ENCODE data around the gene SDK2.

DNA sequence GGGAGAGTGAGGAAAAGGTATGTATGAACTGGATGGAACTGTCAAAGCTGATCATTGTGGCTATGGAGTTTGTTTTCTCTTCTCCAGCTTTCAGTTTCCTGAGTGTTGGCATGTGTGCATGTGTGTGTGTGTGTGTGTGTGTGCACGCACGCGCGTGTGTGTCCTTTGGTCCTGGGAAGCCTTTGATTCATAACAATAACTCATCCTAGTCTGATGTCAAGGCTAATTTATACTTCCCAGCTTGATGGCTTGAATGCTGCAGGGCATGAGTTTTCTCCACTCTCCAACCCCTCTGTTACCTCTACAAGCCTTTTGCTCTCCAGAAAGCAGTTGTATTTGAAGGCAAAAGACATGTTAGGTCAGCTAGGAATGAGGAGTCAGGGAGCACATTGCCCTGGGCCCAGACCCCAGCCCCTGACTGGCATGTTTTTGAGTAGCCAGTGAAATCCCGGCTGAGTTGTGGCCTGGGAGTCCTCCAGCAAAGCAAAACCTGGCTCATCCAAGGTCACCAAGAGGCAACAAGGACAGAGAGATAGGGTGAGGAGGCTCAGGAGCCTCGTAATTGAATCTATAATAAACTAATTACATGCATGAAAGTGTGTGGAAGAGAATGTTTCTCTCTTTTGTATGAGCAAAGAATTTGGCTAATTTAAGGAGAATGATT, 323.5 kb downstream of the SDK2 start:
- TF ChIP-seq, protein P1, sequence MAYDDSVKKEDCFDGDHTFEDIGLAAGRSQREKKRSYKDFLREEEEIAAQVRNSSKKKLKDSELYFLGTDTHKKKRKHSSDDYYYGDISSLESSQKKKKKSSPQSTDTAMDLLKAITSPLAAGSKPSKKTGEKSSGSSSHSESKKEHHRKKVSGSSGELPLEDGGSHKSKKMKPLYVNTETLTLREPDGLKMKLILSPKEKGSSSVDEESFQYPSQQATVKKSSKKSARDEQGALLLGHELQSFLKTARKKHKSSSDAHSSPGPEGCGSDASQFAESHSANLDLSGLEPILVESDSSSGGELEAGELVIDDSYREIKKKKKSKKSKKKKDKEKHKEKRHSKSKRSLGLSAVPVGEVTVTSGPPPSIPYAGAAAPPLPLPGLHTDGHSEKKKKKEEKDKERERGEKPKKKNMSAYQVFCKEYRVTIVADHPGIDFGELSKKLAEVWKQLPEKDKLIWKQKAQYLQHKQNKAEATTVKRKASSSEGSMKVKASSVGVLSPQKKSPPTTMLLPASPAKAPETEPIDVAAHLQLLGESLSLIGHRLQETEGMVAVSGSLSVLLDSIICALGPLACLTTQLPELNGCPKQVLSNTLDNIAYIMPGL (CRISPR knock-in tag; IDR thresholded peaks at IDR 0.05; ENCODE audit: borderline replicate concordance) = no peak
- no peak for TF ChIP-seq POLR2A (IDR thresholded peaks at IDR 0.05; ENCODE audit: low read length)
- no peak for TF ChIP-seq RAD21 (conservative IDR thresholded peaks at IDR 0.05 in 1 of 2, IDR thresholded peaks at IDR 0.05 in 1 of 2)
- TF ChIP-seq NR3C1 (IDR thresholded peaks at IDR 0.05) = no peak
- no peak for TF ChIP-seq ZFP36 (IDR thresholded peaks at IDR 0.05; ENCODE audit: borderline replicate concordance, partially characterized antibody)
- TF ChIP-seq MYC (IDR thresholded peaks at IDR 0.05; ENCODE audit: borderline replicate concordance, low read length) = no peak
- TF ChIP-seq, protein P2, sequence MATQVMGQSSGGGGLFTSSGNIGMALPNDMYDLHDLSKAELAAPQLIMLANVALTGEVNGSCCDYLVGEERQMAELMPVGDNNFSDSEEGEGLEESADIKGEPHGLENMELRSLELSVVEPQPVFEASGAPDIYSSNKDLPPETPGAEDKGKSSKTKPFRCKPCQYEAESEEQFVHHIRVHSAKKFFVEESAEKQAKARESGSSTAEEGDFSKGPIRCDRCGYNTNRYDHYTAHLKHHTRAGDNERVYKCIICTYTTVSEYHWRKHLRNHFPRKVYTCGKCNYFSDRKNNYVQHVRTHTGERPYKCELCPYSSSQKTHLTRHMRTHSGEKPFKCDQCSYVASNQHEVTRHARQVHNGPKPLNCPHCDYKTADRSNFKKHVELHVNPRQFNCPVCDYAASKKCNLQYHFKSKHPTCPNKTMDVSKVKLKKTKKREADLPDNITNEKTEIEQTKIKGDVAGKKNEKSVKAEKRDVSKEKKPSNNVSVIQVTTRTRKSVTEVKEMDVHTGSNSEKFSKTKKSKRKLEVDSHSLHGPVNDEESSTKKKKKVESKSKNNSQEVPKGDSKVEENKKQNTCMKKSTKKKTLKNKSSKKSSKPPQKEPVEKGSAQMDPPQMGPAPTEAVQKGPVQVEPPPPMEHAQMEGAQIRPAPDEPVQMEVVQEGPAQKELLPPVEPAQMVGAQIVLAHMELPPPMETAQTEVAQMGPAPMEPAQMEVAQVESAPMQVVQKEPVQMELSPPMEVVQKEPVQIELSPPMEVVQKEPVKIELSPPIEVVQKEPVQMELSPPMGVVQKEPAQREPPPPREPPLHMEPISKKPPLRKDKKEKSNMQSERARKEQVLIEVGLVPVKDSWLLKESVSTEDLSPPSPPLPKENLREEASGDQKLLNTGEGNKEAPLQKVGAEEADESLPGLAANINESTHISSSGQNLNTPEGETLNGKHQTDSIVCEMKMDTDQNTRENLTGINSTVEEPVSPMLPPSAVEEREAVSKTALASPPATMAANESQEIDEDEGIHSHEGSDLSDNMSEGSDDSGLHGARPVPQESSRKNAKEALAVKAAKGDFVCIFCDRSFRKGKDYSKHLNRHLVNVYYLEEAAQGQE (IDR thresholded peaks at IDR 0.05) = no peak
- no peak for TF ChIP-seq ZNF302 (CRISPR knock-in tag; IDR thresholded peaks at IDR 0.05)
- no peak for TF ChIP-seq CHD2 (IDR thresholded peaks at IDR 0.05; ENCODE audit: low read length, partially characterized antibody)
- TF ChIP-seq MAZ (IDR thresholded peaks at IDR 0.05; ENCODE audit: borderline replicate concordance, low read depth, low read length) = no peak
- TF ChIP-seq, protein P3, sequence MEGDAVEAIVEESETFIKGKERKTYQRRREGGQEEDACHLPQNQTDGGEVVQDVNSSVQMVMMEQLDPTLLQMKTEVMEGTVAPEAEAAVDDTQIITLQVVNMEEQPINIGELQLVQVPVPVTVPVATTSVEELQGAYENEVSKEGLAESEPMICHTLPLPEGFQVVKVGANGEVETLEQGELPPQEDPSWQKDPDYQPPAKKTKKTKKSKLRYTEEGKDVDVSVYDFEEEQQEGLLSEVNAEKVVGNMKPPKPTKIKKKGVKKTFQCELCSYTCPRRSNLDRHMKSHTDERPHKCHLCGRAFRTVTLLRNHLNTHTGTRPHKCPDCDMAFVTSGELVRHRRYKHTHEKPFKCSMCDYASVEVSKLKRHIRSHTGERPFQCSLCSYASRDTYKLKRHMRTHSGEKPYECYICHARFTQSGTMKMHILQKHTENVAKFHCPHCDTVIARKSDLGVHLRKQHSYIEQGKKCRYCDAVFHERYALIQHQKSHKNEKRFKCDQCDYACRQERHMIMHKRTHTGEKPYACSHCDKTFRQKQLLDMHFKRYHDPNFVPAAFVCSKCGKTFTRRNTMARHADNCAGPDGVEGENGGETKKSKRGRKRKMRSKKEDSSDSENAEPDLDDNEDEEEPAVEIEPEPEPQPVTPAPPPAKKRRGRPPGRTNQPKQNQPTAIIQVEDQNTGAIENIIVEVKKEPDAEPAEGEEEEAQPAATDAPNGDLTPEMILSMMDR (IDR thresholded peaks at IDR 0.05) = no peak
- TF ChIP-seq RARB (CRISPR knock-in tag; IDR thresholded peaks at IDR 0.05) = no peak

All from A549 (cell line).